Smooth muscle cell of trachea (primary cell): ENCODE data around the gene BEX2. TPM values are rescaled to one million over a fixed set of nuclear protein-coding genes. Genes with fewer than 3 reads are reported as not detected.

Source experiments
- total RNA-seq: library from RNA; depleted of rRNA; stranded (reverse); fragments of >200 nt; gene quantifications from 2 replicates; pipeline ENCODE4 v1.2.1, GENCODE V29; 2014

BEX2 gene
- total RNA-seq: 0.73 and 0.99 TPM in 2 replicates

GRCh38 chrX:103310555-103311398 is at the start of gene BEX2:
Gene BEX2 (minus strand): TSS chrX:103310990. CDS start chrX:103309976, 1,014 bp downstream.

GRCh38 chrX:103356130-103356798 is 45.5 kb upstream of the BEX2 start, which contains the start of gene TCEAL9:
Gene TCEAL9 (plus strand): TSS chrX:103356506. CDS start chrX:103357685, 1,179 bp downstream.

GRCh38 chrX:103329991-103330390 is 19.2 kb upstream of the BEX2 start, which contains the start of gene TCEAL7:
Gene TCEAL7 (plus strand): TSS chrX:103330239. CDS start chrX:103331404, 1,165 bp downstream.

GRCh38 chrX:103276581-103277002 is 34.2 kb downstream of the BEX2 start, which contains the start of gene TCEAL5:
Gene TCEAL5 (minus strand): TSS chrX:103276750. CDS start chrX:103274563, 2,187 bp downstream.

Other genes starting within 250 kb of the BEX2 start
- gene BEX1, start 246.8 kb downstream of the BEX2 start, total RNA-seq: 0.15 and 0.17 TPM in 2 replicates
- gene NXF3, start 217.8 kb downstream of the BEX2 start, total RNA-seq: not detected in 2 replicates
- gene BEX4, start 95.9 kb downstream of the BEX2 start, total RNA-seq: 19.2 and 23.2 TPM in 2 replicates
- 99.7 and 155 TPM in 2 replicates for gene TCEAL8, start 55.8 kb downstream of the BEX2 start, total RNA-seq
- gene TCEAL5, start 34.2 kb downstream of the BEX2 start, total RNA-seq: not detected in 2 replicates
- gene TCEAL7, start 19.2 kb upstream of the BEX2 start, total RNA-seq: 43.7 and 66.8 TPM in 2 replicates
- gene TCEAL9, start 45.5 kb upstream of the BEX2 start, total RNA-seq: 77.6 and 144 TPM in 2 replicates
- gene BEX3, start 65.5 kb upstream of the BEX2 start, total RNA-seq: 321 and 412 TPM in 2 replicates
- gene RAB40A, start 208.5 kb upstream of the BEX2 start, total RNA-seq: under 0.01 and 0.15 TPM in 2 replicates